HEK293 (cell line): ENCODE data around the gene CCDC32.

Experiments used
- EGR2 ChIP-seq: fragments of 450-650 bp; formaldehyde crosslinking; IDR thresholded peaks from 2 replicates; pipeline ENCODE4 v1.5.1; 2016; ENCODE audit warnings: low read depth, missing biosample characterization, missing genetic modification characterization
- MYNN ChIP-seq: fragments of 450-650 bp; formaldehyde crosslinking; IDR thresholded peaks from 2 replicates; pipeline ENCODE4 v1.5.1; 2016; ENCODE audit warnings: missing biosample characterization, missing genetic modification characterization, borderline replicate concordance
- ZNF132 ChIP-seq: fragments of 450-650 bp; formaldehyde crosslinking; IDR thresholded peaks from 2 replicates; pipeline ENCODE4 v1.5.1; 2017; ENCODE audit warnings: missing biosample characterization, missing genetic modification characterization, borderline replicate concordance
- ZNF521 ChIP-seq: fragments of 450-650 bp; formaldehyde crosslinking; IDR thresholded peaks from 2 replicates; pipeline ENCODE4 v1.5.1; 2017; ENCODE audit warnings: missing biosample characterization, mild to moderate bottlenecking, missing genetic modification characterization
- ZNF660 ChIP-seq: fragments of 450-650 bp; IDR thresholded peaks from 2 replicates; pipeline ENCODE4 v1.5.1; 2018; ENCODE audit warnings: missing biosample characterization, mild to moderate bottlenecking, missing genetic modification characterization
- ZNF707 ChIP-seq: fragments of 450-650 bp; formaldehyde crosslinking; IDR thresholded peaks from 2 replicates; pipeline ENCODE4 v1.5.1; 2016; ENCODE audit warnings: missing biosample characterization, missing genetic modification characterization
- ZNF76 ChIP-seq: fragments of 450-650 bp; formaldehyde crosslinking; IDR thresholded peaks from 2 replicates; pipeline ENCODE4; 2016; ENCODE audit warnings: low read depth, missing biosample characterization, missing genetic modification characterization, borderline replicate concordance
- ZNF830 ChIP-seq: fragments of 450-650 bp; IDR thresholded peaks from 2 replicates; pipeline ENCODE4 v1.5.0; 2018; ENCODE audit warnings: missing biosample characterization, missing genetic modification characterization, low read depth, mild to moderate bottlenecking, moderate library complexity
- TF ChIP-seq, protein P1 (sequence below): fragments of 450-650 bp; formaldehyde crosslinking; IDR thresholded peaks from 2 replicates; pipeline ENCODE4 v1.5.1; 2016; ENCODE audit warnings: missing biosample characterization, missing genetic modification characterization
- TF ChIP-seq, protein P2 (sequence below): fragments of 450-650 bp; formaldehyde crosslinking; IDR thresholded peaks from 2 replicates; pipeline ENCODE4 v1.5.1; 2016; ENCODE audit warnings: missing biosample characterization, missing genetic modification characterization
- TF ChIP-seq, protein P3 (sequence below): fragments of 450-650 bp; formaldehyde crosslinking; conservative IDR thresholded peaks from 2 replicates; pipeline ENCODE4 v1.5.1; 2016; ENCODE audit warnings: low read depth, missing biosample characterization, missing genetic modification characterization
- TF ChIP-seq, protein P4 (sequence below): fragments of 450-650 bp; formaldehyde crosslinking; IDR thresholded peaks from 2 replicates; pipeline ENCODE4 v1.5.1; 2016; ENCODE audit warnings: missing biosample characterization, missing genetic modification characterization

DNA sequence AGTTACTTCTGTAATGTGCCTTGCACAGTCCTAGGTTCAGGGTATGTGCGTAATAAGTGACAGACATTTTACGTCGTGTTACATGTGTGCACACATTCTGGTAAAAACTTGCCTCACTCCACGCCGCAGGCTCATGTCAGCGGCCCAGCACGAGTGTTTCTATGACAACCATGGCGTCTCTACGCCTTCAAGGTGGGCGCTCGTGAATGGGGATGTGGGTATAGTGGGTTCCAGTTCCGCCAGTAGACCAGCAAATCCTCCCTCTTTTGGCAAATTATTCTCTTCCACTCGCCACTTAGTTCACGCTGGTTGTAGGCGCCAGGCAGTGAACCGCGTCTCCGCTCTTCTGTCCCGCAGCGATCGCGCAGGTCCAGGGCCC, 53.8 kb downstream of the CCDC32 start:
- TF ChIP-seq, protein P1, sequence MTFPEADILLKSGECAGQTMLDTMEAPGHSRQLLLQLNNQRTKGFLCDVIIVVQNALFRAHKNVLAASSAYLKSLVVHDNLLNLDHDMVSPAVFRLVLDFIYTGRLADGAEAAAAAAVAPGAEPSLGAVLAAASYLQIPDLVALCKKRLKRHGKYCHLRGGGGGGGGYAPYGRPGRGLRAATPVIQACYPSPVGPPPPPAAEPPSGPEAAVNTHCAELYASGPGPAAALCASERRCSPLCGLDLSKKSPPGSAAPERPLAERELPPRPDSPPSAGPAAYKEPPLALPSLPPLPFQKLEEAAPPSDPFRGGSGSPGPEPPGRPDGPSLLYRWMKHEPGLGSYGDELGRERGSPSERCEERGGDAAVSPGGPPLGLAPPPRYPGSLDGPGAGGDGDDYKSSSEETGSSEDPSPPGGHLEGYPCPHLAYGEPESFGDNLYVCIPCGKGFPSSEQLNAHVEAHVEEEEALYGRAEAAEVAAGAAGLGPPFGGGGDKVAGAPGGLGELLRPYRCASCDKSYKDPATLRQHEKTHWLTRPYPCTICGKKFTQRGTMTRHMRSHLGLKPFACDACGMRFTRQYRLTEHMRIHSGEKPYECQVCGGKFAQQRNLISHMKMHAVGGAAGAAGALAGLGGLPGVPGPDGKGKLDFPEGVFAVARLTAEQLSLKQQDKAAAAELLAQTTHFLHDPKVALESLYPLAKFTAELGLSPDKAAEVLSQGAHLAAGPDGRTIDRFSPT: no peak
- no peak for TF ChIP-seq ZNF521 (tag by site-specific recombination)
- TF ChIP-seq ZNF76 (tag by site-specific recombination): no peak
- TF ChIP-seq, protein P2, sequence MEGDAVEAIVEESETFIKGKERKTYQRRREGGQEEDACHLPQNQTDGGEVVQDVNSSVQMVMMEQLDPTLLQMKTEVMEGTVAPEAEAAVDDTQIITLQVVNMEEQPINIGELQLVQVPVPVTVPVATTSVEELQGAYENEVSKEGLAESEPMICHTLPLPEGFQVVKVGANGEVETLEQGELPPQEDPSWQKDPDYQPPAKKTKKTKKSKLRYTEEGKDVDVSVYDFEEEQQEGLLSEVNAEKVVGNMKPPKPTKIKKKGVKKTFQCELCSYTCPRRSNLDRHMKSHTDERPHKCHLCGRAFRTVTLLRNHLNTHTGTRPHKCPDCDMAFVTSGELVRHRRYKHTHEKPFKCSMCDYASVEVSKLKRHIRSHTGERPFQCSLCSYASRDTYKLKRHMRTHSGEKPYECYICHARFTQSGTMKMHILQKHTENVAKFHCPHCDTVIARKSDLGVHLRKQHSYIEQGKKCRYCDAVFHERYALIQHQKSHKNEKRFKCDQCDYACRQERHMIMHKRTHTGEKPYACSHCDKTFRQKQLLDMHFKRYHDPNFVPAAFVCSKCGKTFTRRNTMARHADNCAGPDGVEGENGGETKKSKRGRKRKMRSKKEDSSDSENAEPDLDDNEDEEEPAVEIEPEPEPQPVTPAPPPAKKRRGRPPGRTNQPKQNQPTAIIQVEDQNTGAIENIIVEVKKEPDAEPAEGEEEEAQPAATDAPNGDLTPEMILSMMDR: no peak
- TF ChIP-seq ZNF830 (tag by site-specific recombination): no peak
- TF ChIP-seq ZNF660 (tag by site-specific recombination): no peak
- no peak for TF ChIP-seq ZNF707 (tag by site-specific recombination)
- no peak for TF ChIP-seq EGR2 (tag by site-specific recombination)
- TF ChIP-seq, protein P3, sequence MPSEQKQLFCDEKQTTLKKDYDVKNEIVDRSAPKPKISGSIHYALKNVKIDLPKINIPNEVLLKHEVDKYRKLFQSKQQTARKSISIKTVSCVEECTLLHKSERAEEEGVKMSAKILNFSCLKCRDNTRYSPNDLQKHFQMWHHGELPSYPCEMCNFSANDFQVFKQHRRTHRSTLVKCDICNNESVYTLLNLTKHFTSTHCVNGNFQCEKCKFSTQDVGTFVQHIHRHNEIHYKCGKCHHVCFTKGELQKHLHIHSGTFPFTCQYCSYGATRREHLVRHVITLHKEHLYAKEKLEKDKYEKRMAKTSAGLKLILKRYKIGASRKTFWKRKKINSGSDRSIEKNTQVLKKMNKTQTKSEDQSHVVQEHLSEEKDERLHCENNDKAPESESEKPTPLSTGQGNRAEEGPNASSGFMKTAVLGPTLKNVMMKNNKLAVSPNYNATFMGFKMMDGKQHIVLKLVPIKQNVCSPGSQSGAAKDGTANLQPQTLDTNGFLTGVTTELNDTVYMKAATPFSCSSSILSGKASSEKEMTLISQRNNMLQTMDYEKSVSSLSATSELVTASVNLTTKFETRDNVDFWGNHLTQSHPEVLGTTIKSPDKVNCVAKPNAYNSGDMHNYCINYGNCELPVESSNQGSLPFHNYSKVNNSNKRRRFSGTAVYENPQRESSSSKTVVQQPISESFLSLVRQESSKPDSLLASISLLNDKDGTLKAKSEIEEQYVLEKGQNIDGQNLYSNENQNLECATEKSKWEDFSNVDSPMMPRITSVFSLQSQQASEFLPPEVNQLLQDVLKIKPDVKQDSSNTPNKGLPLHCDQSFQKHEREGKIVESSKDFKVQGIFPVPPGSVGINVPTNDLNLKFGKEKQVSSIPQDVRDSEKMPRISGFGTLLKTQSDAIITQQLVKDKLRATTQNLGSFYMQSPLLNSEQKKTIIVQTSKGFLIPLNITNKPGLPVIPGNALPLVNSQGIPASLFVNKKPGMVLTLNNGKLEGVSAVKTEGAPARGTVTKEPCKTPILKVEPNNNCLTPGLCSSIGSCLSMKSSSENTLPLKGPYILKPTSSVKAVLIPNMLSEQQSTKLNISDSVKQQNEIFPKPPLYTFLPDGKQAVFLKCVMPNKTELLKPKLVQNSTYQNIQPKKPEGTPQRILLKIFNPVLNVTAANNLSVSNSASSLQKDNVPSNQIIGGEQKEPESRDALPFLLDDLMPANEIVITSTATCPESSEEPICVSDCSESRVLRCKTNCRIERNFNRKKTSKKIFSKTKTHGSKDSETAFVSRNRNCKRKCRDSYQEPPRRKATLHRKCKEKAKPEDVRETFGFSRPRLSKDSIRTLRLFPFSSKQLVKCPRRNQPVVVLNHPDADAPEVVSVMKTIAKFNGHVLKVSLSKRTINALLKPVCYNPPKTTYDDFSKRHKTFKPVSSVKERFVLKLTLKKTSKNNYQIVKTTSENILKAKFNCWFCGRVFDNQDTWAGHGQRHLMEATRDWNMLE (tag by site-specific recombination): no peak
- TF ChIP-seq, protein P4, sequence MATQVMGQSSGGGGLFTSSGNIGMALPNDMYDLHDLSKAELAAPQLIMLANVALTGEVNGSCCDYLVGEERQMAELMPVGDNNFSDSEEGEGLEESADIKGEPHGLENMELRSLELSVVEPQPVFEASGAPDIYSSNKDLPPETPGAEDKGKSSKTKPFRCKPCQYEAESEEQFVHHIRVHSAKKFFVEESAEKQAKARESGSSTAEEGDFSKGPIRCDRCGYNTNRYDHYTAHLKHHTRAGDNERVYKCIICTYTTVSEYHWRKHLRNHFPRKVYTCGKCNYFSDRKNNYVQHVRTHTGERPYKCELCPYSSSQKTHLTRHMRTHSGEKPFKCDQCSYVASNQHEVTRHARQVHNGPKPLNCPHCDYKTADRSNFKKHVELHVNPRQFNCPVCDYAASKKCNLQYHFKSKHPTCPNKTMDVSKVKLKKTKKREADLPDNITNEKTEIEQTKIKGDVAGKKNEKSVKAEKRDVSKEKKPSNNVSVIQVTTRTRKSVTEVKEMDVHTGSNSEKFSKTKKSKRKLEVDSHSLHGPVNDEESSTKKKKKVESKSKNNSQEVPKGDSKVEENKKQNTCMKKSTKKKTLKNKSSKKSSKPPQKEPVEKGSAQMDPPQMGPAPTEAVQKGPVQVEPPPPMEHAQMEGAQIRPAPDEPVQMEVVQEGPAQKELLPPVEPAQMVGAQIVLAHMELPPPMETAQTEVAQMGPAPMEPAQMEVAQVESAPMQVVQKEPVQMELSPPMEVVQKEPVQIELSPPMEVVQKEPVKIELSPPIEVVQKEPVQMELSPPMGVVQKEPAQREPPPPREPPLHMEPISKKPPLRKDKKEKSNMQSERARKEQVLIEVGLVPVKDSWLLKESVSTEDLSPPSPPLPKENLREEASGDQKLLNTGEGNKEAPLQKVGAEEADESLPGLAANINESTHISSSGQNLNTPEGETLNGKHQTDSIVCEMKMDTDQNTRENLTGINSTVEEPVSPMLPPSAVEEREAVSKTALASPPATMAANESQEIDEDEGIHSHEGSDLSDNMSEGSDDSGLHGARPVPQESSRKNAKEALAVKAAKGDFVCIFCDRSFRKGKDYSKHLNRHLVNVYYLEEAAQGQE (tag by site-specific recombination): no peak
- TF ChIP-seq MYNN (tag by site-specific recombination): no peak
- no peak for TF ChIP-seq ZNF132
